Suppressor macrophage treated with lipopolysaccharide for 1 hour (primary cell): ENCODE results near the gene EGFR.

Source experiments
- DNase-seq, 3 donors: peaks; one replicate each; pipeline ENCODE4 v3.0.0-alpha.2; 2020 to 2022

EGFR gene

DNA sequence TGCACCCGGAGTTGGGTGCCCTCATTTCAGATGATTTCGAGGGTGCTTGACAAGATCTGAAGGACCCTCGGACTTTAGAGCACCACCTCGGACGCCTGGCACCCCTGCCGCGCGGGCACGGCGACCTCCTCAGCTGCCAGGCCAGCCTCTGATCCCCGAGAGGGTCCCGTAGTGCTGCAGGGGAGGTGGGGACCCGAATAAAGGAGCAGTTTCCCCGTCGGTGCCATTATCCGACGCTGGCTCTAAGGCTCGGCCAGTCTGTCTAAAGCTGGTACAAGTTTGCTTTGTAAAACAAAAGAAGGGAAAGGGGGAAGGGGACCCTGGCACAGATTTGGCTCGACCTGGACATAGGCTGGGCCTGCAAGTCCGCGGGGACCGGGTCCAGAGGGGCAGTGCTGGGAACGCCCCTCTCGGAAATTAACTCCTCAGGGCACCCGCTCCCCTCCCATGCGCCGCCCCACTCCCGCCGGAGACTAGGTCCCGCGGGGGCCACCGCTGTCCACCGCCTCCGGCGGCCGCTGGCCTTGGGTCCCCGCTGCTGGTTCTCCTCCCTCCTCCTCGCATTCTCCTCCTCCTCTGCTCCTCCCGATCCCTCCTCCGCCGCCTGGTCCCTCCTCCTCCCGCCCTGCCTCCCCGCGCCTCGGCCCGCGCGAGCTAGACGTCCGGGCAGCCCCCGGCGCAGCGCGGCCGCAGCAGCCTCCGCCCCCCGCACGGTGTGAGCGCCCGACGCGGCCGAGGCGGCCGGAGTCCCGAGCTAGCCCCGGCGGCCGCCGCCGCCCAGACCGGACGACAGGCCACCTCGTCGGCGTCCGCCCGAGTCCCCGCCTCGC, at the start of gene EGFR:
Gene EGFR (plus strand): TSS at position 657 of the 830 bp plus-strand sequence. CDS start 261 bp downstream, outside the sequence.
- no peak for DNase-seq

DNA sequence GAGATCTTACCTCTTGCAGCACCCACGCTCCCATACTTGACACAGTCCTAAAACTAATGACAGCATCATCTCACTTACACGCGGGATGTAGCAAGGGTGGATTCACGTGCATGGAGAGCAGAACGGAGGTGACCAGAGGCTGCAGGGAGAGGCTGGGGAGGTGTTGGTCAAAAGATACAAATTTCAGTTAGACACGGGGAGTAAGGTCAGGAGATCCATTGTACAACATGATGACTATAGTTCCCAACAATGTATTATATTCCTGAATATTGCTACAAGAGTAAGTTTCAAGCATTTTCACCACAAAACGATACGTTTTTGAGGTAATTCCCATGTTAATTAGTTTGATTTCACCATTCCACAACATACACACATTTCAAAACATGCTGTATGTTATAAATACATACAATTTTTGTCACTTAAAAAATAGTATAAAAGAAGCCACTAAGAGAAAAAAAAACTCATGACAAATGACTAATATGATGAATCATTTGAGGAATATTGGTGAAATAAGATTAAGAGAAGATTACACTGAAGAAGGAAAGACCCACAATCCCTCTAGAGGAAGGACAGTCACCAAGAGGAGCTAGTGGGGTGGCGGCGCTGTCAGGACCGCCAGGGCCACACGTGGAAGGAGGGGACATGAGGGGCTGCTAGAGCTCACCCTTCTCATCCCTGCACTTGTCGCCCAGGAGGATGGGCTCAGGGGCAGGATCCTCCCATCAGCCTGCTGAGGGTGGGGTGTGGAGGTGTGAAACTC, 49.4 kb upstream of the EGFR start:
- DNase-seq, result no peak

DNA sequence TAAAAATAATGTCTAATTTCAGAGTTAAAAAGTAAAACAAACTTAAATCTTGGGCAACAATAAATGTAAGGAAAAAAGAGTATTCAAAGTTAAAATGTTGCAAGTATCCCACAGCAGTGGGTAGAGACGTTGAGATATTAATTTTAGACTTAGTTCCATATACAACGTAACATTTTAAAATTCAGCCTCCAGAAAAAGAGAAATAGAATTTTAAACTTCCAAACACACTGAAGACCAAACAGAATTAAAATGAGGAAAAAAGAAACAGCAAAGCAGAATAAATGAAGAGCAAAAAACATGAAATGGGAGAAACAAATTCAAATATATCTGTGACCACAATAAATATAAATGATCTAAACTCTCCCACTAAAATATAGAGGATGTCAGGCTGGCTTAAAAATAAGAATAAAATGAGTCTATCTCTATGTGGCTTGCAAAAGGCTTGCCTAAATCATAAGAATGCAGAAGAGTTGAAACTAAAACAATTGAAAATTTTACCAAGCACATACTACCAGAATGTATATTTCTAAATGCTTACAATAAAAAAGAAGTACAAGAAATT, 46.0 kb upstream of the EGFR start:
- no peak for DNase-seq

DNA sequence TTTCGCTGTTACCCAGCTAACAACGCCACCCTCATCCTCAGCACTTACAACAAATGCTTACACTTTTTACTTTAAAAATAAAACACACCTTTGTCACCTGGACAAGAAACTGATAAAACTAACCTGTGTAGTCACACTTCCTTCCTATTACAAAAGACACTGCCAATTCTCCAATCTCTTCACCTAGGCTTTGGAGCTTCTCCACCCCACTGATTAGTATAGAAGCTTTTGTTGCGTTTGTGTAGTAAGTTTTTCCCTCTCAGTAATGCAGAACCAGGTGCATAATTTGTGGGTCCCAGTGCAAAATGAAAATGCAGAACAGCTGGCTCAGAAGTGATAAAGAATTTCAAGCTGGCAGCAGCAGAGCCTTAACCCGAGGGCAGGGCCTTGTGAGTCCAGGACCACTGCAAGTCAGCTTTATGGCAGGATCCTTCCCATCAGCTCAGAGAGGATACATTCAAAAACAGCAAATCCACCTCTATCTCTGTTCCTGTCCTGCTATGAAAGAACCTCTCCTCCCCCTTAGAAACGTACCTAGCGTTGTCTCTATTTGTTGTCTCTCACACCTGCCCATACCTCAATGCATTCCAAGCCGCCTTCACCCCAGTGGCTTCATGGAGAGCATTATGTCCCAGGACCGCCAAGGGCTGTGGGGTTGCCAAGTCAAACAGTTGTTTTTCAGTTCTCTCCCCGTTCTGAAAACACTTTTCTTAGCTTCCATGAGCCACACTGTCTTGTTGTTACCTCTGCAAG, 40.3 kb upstream of the EGFR start:
- no peak for DNase-seq

DNA sequence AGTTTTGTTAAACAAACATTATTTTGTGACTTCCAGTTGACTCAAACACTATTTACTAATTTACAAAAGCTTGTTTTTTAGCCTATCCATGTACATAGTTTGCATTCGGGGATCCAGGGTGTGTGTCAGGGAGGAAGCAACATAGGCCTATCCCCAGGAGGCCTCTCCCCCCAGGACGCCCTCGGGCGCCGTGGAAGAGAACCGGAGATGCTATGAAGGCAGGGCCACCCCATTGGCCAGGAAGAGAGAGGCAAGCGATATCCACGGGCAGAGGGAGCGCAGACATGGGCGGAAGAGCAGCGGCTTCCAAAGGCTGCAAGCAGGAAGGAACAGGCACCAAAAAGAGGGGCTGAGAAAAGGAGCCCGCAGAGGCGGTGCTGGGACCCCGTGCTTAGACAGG, 38.3 kb upstream of the EGFR start:
- DNase-seq, result no peak

DNA sequence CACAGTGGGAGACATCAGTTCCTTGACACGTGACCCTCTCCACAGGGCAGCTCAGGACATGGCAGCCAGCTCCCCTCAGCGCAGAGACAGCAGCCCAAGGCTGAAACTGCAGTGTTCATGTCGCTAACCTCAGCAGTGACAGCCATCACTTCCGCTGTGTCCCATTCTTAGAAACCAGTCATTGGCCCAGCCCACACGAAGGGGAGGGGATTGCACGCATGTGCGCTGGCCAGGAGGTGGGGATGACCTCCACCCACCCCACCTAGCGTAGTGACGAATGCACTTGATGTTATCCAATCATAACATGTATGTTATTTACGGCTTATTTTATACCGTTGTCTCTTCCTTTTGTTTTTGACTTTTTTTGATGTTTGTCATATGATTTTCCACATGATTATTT, 36.9 kb upstream of the EGFR start:
- DNase-seq, result no peak

DNA sequence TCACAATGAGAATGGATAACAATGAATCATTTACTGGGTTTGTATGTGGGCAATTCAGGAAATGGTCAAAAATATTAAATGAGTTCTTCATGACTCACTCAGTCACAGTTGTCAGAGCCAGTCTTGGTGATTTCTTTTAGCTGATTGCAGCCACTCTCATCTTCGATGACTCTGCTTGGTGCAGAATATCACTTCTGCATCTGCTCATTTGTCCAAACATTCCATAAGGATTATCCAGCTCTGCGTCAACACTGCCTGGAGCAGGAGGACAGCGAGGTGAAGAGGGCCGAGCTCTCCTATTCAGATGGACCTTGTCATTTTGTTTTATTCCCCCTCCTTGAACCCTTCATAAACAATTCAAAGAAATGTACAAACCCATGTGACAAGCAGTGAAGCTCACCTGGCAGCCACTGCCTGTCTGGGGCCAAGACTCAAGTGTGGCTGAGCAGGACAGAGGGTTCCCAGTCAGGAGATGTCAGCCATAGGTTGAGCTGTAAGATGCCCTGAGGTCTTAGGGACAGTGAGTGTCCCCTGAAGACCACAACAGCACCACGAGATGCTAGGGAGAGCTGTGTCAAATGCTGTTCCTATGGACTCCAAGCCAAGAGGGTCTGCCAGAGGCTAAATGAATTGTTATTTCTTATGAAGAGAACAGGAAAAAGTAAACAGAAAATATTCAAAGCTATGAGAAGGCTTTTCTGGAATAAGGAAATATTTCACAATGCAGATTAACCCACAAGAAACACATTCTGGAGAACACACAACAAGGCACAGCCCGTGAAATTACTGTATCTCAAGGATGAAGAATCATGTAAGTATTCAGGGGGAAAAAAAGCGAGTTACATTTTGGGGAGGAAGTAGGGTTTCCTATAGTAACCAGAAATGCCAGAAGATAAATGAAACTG, 33.1 kb upstream of the EGFR start:
- no peak for DNase-seq

DNA sequence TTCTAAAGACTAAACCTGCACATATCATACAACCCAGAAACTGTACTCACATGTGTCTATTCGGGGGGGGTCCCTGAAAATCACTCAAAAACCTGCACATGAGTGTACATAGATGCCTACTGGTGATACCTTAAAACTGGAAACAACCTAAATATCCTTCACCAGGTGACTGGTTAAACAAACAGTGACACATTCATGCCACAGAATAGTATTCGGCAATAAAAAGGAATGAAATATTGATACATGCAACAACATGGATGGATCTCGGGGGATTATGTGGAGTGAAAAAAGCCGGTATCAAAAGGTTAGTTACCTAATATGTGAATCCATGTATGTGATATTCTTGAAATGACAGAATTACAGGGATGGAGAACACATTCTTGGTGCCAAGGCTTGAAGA, 32.1 kb upstream of the EGFR start:
- DNase-seq, result no peak

DNA sequence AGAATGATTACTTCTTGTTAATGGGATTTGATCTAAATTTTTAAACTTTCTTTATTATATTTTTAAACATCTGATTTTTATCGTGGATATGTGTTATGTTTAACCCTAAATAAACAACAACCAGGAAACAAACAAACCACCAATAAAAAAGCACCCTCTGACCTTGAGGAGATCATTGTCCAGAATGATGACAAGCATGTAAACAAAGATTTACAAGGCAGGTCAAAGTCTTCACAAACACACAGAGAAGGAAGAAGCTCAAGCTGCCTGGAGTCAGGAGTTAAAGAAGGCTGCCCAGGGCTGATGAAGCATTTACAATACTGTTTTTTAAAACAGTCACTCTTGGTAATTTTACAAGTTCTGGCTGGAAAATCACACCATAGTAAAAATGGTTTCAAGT, 31.0 kb upstream of the EGFR start:
- no peak for DNase-seq

DNA sequence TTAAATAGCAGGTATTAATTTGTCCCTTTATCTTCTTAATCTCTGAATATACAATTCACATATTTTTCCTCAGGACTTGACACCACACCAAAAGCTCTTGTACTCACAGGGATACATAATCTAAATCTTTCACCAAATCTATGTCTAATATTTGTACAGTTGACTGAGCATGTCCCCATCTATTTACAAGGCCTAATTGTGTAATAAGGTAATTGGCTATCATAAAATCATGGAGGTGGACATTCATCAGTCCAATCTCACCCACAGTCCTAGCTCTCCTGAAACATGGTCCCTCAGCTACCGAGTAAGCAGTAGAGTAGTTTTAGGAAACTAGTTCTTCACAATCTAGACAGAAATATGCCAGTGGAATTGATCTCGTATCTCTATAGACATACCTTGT, 30.3 kb upstream of the EGFR start:
- no peak for DNase-seq

DNA sequence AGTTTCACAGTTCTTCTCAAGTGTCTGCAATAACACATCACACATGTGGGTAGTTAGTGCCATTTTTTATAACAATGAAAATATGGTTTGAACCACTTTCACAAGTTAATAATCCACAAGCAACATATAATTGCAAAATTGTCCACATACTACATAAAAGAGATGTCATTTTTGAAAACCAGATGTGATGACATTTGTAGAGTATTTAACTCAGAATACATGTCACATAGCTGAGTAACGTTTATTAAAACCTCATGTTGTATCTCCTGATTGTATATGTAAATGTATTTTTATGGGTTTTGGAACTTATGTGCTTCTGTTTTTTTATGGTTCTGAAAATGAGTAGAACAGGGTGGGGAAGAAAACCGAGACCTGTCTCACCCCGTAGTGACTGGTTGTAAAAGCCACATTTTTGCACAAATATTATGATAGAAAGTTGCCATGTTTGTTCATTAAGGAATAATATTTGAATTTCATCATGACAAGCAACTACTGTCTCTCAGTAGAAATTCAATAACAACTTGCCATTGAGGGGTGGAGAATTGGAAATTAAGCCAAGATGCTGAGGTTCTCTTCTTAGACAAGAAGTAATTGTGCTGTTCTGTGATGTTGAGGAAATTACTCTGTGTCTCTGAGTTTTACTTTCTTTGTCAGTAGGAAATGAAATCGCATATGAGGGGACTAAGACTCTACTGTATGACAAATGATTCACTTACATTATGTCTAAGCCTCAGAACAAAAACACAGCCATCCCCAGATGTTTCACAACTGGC, 29.2 kb upstream of the EGFR start:
- DNase-seq, result no peak

DNA sequence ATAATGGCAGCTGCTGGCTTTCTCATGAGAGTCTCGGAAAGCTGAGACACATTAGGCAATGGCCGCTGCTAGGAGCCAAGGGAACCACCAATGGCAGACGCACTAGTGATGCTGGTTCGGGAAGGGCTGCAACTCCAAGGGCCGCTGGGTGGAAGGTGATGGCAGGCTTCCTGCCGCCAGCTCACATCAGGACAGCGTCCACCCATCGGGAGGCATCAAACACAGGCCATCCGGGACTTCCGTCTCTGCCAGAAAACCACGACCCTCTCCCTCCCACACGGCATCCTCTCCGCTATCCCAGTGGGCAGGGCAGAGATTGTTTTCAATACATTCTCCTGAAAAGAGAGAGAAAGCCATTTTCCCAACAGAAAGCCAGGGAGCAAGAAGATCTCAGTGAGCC, 27.5 kb upstream of the EGFR start:
- DNase-seq, result no peak

DNA sequence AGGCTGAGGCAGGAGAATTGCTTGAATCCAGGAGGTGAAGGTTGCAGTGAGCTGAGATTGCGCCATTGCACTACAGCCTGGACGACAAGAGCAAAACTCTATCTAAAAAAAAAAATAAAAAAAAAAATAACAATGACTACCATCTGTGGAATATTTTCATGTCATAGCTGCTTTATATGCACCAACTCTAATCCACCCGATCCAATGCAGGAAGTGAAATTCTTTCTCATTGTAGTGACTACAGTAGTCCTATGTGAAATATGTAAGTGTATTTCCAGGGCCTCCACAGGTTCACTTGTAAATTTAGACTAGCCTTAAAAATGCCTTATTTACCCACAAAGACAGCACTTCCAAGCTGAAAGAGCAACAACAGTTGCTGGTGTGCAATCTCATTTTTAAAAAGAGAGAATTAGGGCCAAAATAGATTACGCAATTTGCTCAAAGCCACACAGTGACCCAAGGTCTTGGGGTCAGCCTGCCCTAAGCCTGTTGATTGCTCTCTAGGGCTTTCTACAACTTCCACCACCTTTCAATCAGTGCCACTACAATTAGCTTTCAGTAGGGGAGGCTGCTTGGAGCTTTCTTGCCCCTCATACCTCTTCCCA, 25.8 kb upstream of the EGFR start:
- no peak for DNase-seq

DNA sequence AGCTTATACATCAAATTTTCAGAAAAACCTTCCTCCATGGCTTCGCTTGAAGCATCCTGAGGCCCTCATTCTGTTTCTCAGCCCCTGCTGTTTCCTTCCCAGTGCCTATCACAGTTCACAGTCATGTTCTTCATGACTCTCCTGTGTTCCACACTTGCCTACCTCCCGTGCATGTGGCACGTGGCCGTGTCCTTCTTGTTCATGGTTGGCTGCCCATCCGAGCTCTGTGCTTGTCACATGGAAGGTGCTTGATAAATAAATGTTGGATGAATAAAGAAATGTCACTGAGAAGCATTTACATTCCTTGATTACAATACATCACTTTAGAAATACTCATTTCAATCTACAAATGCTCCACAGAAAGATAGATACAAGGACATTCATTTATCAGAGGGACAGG, 23.7 kb upstream of the EGFR start:
- no peak for DNase-seq

DNA sequence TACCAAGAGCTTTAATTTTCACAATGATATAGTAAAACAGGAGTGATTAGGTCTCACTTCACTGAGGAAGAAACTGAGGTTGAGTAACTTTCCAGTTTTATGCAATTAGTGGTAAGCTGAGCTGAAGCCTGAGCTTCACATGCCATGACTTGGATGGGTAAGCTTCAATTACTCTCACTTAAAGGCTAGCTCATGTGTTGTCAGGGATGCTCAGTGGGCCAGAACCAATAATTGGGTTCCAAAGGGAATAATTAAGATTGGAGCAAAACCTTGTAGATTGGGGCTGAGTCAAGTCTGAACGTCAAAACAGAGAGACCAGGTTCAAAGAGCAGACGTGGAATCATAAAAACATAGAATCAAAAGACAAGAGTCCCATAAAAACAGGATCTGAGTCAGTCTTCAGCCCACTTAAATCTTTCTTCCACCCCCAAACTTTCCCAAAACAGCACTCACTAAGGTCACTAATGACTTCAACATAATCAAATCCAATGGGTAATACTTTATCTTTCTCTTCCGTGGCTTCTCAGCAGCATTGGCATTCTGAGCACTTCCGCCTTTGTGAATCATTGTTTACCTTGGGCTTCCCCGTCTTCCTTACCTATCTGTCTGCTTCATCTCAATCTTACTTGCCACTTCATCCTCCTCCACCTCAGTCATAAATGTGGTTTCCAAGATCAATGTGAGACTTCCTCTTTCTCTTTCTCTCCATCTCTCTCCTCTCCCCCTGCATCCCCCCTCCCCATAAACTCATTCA, 23.0 kb upstream of the EGFR start:
- no peak for DNase-seq

DNA sequence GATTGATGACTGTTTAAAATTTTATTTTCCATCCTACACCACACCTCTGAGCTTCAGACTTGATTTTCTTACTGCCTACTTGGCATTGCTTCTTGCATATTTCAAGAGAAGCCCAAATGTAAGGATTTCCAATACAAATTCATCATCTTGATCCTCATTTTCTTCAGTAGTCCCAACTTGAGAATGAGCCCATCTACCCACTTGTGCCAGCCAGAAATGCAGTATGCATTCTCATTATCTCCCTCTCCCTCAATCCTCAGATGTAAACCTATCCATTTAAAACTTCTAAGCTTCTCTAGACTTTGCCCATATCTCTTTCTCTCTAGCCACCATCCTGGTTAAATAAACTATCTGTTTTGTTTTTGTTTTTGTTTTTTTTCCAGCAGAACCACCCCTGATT, 22.4 kb upstream of the EGFR start:
- DNase-seq, result no peak

DNA sequence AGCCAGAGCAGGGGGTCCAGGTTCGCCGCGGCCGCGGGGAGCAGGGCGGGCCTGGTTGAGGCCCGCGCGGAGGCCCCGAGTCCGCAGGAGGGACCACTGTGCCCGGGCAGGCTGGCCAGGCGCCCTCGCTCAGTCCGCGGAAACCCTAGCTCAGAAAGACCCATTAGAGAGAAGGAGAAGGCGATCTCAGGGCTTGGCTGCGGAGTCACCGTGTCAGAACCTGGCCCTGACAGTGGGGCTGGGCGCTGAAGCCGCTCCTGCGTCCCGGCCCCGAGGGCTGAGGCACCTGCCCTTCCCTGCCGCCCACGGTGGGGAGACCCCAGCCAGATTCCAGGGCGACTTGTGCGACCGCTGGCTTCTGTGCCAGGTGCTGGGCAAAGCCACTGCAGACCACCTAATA, 14.2 kb upstream of the EGFR start:
- DNase-seq, result no peak

DNA sequence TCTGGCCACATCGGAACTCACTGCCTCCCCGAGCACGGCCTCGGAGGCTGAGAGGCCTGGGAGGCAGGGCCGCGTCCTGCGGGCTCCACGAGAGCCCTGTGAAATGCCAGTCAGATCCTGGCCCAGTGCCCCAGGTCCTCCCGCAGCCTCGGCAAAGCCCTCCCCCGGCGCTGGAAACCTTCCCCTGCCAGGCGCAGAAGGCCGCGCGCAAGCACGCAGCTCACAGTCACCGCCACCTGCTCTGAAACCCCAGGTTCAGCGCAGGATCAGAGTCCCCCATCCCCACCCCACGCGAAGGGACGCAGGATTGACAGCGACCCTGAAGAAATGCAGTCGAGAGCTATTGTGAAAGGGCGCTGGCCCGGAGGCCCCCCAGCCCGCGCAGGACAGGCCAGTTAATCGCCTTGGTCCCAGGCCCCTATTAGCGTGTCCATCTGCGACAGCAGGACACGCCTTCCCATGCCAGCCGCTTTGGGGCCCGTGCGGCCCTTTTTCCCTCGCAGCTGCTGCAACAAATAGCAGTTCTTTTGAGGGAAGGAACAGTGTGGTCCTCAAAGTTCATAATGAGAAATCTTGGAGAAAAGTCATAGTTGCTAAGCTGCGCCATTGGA, 13.5 kb upstream of the EGFR start:
- DNase-seq, result no peak

DNA sequence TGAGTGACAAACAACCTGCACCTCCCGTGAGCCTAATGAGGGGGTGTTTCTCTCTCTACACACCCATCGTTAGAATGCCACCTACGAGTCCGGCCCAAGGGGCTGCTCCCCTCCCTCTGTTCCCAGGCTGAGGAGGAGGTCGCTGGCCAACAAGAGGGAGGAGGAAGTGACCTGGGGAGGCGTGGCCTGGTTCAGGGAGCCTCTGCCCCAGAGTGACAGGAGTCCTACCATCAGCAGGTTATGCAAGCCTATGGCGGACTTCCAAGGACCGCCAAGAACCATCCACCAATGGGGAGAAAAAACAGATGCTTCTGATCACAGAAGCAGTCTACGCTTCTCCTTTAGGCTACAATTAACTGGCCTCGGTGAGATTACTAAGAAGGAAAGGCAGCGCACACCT, 12.3 kb upstream of the EGFR start:
- no peak for DNase-seq

DNA sequence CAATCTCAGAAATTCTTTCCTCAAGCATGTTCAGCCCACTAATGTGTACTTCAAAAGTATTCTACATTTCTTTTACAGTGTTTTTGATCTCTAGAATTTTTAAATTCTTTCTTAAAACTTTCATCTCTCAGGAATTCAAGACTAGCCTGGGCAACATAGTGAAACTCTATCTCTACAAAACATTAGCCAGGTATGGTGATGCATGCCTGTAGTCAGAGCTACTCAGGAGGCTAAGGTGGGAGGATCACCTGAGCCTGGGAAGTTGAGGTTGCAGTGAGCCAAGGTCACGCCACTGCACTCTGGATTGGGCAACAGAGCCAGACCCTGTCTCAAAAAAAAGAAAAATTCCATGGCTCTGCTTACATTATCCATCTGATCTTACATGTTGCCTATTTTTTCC, 5.0 kb upstream of the EGFR start:
- no peak for DNase-seq
